NB4 (cell line): Measurements from ENCODE around the gene TMEM259.

ENCODE experiments used
- CTCF ChIP-seq: IDR thresholded peaks from one replicate; pipeline ENCODE4 v1.5.1; 2012; ENCODE audit warnings: low read depth, low read length
- MAX ChIP-seq: IDR thresholded peaks from 2 replicates; pipeline ENCODE4 v1.6.1; 2011; ENCODE audit warnings: low read depth, low read length
- MYC ChIP-seq: IDR thresholded peaks from 2 replicates; pipeline ENCODE4 v1.6.1; 2011; ENCODE audit warnings: low read depth, low read length
- POLR2A ChIP-seq: IDR thresholded peaks from 2 replicates; pipeline ENCODE4 v1.6.1; 2011; ENCODE audit warnings: mild to moderate bottlenecking; ENCODE audit not compliant: insufficient read length; ENCODE audit errors: extremely low read depth

- TF ChIP-seq CTCF: no peak
- TF ChIP-seq POLR2A: no peak
- no peak for TF ChIP-seq MYC
- no peak for TF ChIP-seq MAX
Measured at GRCh38 chr19:1016647-1017114, 4.2 kb downstream of the TMEM259 start.
